ENCODE results near the gene CLEC7A. TPM values are rescaled to one million over a fixed set of nuclear protein-coding genes. Genes with fewer than 3 reads are reported as not detected.

Gene CLEC7A
- total RNA-seq, 1 experiment from 2014 or later: not detected

DNA sequence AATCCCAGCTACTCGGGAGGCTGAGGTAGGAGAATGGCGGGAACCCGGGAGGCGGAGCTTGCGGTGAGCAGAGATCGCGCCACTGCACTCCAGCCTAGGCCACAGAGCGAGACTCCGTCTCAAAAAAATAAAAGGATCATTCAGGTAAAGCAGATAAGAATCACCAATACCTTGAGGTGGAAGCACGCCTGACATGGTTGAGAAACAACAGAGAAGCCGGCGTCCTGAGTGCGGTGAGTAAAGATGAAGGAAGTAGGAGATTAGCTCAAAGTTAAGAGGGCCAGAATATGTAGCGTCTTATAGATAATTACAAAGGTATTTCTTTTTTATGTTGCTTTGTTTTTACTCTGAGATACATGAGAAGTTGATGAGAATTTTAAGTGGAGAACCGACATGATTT is 14.7 kb downstream of the CLEC7A start:
- no peaks in the 10 kb centered on the region for H3K79me2 ChIP-seq (ENCODE audit: insufficient read depth, low read length)
- Mint-ChIP-seq H3K27ac (no peak overlapping the region), H3K27me3 (ENCODE audit: low read depth) (peaks cover 3% of the 10 kb centered on the region; the same call in 1 of the 2 replicates), H3K9me3 (peaks cover 7% of the 10 kb centered on the region in 2 experiments; a peak in 4 of 5 replicates), H3K36me3 (ENCODE audit: insufficient read depth in 1 of 3, low read depth in 3 of 3) (peaks cover 0 to 18% (median 7%) of the 10 kb centered on the region in 3 experiments; a peak in 4 of 7 replicates), H3K4me1 (no peaks in the 10 kb centered on the region), H3K4me3 (no peak overlapping the region)
- H3K18ac ChIP-seq (ENCODE audit: insufficient read length, low read depth, low read length): no peak overlapping the region
- DNase-seq: no peak
- TF ChIP-seq, protein P1, sequence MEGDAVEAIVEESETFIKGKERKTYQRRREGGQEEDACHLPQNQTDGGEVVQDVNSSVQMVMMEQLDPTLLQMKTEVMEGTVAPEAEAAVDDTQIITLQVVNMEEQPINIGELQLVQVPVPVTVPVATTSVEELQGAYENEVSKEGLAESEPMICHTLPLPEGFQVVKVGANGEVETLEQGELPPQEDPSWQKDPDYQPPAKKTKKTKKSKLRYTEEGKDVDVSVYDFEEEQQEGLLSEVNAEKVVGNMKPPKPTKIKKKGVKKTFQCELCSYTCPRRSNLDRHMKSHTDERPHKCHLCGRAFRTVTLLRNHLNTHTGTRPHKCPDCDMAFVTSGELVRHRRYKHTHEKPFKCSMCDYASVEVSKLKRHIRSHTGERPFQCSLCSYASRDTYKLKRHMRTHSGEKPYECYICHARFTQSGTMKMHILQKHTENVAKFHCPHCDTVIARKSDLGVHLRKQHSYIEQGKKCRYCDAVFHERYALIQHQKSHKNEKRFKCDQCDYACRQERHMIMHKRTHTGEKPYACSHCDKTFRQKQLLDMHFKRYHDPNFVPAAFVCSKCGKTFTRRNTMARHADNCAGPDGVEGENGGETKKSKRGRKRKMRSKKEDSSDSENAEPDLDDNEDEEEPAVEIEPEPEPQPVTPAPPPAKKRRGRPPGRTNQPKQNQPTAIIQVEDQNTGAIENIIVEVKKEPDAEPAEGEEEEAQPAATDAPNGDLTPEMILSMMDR (conservative IDR thresholded peaks at IDR 0.05): no peak
- no peaks in the 10 kb centered on the region for H3K23me2 ChIP-seq (ENCODE audit: insufficient read length, low read depth, low read length, poor library complexity, severe bottlenecking)
- no peak overlapping the region for H2BK15ac ChIP-seq (ENCODE audit: low read depth, low read length)
- H2BK12ac ChIP-seq (ENCODE audit: insufficient read length, low read depth, low read length): no peak overlapping the region
- H4K8ac ChIP-seq (replicated peaks; ENCODE audit: insufficient read length, low read depth, low read length): no peak overlapping the region
- H2BK20ac ChIP-seq (ENCODE audit: low read depth, low read length, poor library complexity, severe bottlenecking): no peak overlapping the region
- no peak overlapping the region for H4K91ac ChIP-seq (ENCODE audit: insufficient read length, low read depth, low read length)
- H4K20me1 ChIP-seq (ENCODE audit: control insufficient read depth, insufficient read depth, insufficient read length): no peaks in the 10 kb centered on the region
- H2BK5ac ChIP-seq (ENCODE audit: insufficient read length, low read length): no peak overlapping the region
- no peak overlapping the region for H3K4me2 ChIP-seq (ENCODE audit: insufficient read depth, insufficient read length, low read length)
- no peak overlapping the region for H3K14ac ChIP-seq (ENCODE audit: insufficient read depth, low read length)
- no peak overlapping the region for H3K9ac ChIP-seq (ENCODE audit: extremely low read depth, insufficient read length, low read length)
- H3K4me1 ChIP-seq (ENCODE audit: insufficient read depth, low read length): no peaks in the 10 kb centered on the region
- H3K27ac ChIP-seq (ENCODE audit: insufficient read length, low read depth, low read length): no peak overlapping the region
- no peaks in the 10 kb centered on the region for H3K27me3 ChIP-seq (ENCODE audit: insufficient read depth, low read length)
- no peak overlapping the region for H3K23ac ChIP-seq (ENCODE audit: insufficient read length, low read depth, low read length)
- no peak overlapping the region for H2AK5ac ChIP-seq (ENCODE audit: insufficient read length, low read length)
- no peaks in the 10 kb centered on the region for H3K79me1 ChIP-seq (ENCODE audit: insufficient read depth, low read depth, low read length, poor library complexity, severe bottlenecking)
- no peak overlapping the region for H4K5ac ChIP-seq (ENCODE audit: insufficient read length, low read depth, low read length)
- no peak overlapping the region for H2AFZ ChIP-seq (ENCODE audit: low read length)
- no peak overlapping the region for H3T11ph ChIP-seq (ENCODE audit: low read length)
- no peak overlapping the region for H3K56ac ChIP-seq (ENCODE audit: insufficient read length, low read depth, low read length)
- H3K9me3 ChIP-seq (ENCODE audit: control insufficient read depth, low read depth, low read length): no peaks in the 10 kb centered on the region
- WGBS (ENCODE audit: extremely low coverage, insufficient read length, low lambda C conversion rate): no CpG with 5 or more reads among the region's 15 CpGs
- no peak overlapping the region for H3K4ac ChIP-seq (ENCODE audit: low read depth, low read length)
- H2BK120ac ChIP-seq (ENCODE audit: low read depth, low read length, poor library complexity, severe bottlenecking): no peak overlapping the region
